ENCODE data around the gene UGCG.
"Not testable (repeated sequence)": the region's sequence is repeated elsewhere in the genome, so short reads cannot be mapped to it uniquely, and the experiment has no call there.

The UGCG gene

DNA sequence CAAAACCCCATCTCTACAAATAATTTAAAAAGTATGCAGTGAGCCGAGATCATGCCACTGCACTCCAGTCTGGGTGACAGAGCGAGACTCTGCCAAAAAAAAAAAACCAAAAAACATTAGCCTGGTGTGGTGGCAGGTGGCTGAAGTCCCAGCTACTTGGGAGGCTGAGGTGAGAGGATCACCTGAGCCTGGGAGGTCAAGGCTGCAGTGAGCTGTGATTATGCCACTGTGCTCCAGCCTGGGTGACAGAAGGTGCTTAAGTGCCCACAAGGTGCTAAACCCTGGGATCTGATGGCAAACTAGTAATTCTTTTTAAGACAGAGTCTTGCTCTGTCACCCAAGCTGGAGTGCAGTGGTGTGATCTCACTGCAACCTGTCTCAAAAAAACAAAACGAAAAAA is 5.7 kb upstream of the UGCG start:
- DNase-seq (ENCODE audit: low spot score), result not testable (repeated sequence)

GRCh38 chr9:111891910-111892499 is 4.6 kb upstream of the UGCG start:
- DNase-seq (ENCODE audit: low spot score), result no peak

DNA sequence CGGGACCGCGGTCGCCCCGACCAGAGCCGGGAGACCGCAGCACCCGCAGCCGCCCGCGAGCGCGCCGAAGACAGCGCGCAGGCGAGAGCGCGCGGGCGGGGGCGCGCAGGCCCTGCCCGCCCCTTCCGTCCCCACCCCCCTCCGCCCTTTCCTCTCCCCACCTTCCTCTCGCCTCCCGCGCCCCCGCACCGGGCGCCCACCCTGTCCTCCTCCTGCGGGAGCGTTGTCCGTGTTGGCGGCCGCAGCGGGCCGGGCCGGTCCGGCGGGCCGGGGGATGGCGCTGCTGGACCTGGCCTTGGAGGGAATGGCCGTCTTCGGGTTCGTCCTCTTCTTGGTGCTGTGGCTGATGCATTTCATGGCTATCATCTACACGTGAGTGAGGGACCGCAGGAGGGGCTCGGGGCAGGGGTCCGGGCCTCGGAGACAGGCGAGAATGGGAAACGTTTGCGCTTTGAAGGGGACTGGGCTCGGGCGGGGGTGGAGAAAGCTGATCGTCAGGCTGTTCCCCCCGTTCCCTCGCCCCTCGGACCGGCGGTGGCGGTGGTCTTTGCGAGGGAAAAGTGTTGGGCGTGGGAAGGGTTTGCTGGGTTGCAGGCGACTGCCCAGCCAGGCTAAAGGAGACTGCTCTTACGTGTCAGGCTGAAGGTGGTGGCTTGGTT is 457 bp downstream of the UGCG start:
- DNase-seq (ENCODE audit: low spot score), result no peak

DNA sequence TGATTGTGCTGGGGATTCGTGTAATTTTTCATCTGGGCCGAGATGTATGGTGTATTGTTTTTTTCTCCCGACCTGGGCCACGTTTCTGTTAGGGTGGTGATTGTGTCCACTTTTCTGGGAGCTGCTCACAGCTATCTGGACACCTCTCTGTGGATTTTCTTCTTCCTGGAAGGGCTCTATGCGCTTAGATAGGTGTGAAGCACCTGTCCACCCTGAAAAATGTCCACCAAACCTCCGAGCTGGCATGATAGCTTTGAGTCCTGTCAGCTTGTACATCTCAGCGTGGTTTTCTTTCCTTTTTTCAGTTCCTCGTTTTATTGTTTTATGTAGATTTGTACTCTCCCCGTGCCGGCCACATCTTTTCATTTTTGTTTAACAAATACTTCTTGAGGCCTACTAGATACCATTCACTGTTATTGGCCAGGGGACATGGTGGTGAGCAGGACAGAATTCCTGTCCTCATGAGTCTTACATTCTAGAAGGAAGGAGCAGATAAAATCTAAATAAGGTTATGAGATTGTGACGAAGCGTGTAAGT is 1.1 kb downstream of the UGCG start:
- DNase-seq (ENCODE audit: low spot score), result peak; percentile 80

DNA sequence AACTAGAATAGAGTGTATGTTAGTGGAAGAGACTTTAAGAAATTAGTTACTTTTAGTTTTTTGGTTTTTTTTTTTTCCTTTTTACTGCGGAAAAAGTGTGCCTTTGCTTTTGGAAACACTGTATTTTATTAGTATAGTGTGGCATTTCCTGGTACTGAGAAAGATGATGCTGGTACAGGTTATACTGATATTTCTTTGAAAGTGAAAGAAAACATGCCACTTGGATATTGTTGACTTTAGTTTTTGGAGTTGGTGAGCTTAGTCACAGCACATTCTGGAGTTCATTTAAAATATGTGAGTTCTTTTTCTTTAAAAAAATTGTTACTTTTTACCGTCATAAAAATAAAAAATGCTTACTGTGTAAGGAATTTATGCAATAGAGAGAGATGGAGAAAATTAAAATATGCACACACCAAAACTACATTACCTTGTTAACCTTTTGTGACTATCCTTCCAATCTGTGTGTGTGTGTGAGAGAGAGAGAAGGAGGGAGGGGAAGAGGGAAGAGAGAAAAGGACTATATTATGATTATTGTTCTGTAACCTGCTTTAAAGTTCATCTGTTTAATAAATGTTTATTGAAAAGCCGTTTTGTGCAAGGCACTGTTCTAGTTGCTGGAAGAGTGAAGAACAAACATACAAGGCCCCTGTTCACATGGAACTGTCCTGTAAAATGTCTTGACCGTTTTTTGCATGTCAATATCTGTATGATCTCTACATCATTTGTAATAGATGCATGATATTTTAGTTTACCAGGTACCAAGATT is 1.9 kb downstream of the UGCG start:
- peak; percentile 37 for DNase-seq (ENCODE audit: low spot score)

DNA sequence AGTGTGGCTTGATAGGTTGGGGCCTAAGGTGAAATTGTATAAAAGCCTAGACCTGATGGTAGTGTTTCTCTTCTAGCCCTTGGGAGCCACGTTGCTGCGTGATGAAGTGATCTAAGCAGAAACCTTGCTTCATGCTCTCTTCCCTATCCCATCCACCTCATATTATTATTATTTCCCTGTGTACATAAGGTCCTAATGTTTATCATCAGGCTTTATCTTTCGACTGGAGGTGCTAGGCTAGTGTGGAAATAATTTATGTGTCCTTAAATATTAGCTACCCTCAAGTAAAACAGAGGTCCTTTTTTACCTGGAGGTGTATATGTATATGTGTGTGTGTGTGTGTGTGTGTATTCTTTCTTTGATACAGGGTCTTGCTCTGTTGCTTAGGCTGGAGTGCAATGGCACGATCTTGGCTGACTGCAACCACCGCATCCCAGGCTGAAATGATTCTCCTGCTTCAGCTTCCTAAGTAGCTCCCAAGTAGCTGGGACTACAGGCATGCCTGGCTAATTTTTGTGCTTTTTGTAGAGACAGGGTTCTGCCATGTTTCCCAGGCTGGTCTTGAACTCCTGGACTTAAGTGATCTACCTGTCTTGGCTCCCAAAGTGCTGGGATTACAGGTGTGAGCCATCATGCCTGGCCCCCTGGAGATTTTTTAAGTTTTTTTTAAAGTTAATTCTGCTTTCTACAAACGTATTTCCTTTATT is 3.7 kb downstream of the UGCG start:
- no peak for DNase-seq (ENCODE audit: low spot score)

- DNase-seq (ENCODE audit: low spot score), result no peak
These were observed 4.4 kb downstream of the UGCG start for GRCh38 chr9:111900858-111901612.

GRCh38 chr9:111902391-111903139 is 6.0 kb downstream of the UGCG start:
- peak; percentile 17 for DNase-seq (ENCODE audit: low spot score)

DNA sequence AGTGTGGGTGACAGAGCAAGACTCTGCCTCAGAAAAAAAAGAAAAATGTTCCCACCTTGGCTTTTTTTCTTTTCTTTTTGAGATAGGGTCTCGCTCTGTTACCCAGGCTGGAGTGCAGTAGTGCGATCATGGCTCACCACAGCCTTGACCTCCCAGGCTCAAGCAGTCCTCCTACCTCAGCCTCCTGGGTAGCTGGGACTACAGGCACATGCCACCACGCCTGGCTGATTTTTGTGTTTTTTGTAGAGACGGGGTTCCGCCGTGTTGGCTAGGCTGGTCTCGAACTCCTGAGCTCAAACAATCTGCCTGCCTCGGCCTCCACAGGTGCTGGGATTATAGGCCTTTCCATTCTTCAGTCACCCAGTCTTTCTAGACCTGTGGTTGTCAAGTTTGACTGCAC is 6.9 kb downstream of the UGCG start:
- DNase-seq (ENCODE audit: low spot score), result not testable (repeated sequence)

DNA sequence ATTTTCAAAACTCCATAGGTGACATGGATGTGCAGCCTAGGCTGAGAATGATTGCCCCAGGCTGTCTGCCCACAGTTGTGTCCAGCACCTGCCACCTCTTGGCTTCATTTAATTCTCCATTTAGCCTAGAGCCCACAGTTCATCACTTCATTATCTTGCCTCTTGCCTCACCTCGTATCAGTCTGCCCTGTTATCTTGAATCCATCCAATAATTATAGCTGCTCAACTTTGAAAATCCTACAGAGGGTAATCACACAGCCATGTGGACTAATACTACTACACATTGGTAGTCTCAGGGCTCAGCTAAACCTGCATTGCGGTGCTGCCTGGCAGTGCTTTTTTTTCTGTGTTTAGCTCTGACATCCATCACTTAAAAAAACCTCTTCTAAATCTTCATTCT is 7.4 kb downstream of the UGCG start:
- DNase-seq (ENCODE audit: low spot score), result no peak

DNA sequence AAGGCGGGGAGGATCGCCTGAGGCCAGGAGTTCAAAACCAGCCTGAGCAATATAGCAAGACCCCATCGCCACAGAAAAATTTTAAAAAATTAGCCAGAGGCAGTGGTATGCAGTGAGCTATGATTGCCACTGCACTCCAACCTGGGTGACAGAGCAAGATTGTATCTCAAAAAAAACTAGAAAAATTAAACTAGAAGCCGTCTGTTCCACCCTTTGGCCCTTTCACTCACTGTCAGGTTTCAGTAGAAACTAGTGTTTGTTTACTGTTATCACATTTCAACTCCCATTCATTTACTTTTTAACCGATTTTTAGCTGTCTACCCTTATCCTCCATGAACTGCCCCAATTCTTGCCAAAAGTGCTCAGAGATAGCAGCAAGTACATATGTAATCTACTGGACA is 8.3 kb downstream of the UGCG start:
- no peak for DNase-seq (ENCODE audit: low spot score)

- DNase-seq (ENCODE audit: low spot score), result no peak
These were observed 10.5 kb downstream of the UGCG start for GRCh38 chr9:111907147-111907546.

DNA sequence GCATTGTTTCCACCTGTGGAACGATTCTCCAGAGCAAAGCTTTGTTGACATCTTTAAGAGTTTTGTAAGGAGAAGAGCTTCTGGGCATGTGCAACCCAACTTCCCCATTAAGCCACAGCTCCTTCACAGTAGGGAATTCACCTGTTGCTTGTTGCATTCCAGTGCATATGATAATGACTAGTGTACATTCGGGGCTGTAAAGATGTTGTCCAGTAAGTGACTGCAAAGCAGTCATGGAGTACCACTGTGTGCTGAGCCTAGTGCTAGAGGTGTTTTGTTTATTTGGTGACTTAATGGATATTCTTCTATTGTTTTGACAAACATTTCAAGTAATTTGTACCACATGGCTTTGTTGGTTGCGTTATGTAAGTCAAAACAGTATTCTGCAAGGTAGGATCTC is 12.8 kb downstream of the UGCG start:
- no peak for DNase-seq (ENCODE audit: low spot score)

GRCh38 chr9:111910428-111910827 is 13.8 kb downstream of the UGCG start:
- DNase-seq (ENCODE audit: low spot score), result no peak

DNA sequence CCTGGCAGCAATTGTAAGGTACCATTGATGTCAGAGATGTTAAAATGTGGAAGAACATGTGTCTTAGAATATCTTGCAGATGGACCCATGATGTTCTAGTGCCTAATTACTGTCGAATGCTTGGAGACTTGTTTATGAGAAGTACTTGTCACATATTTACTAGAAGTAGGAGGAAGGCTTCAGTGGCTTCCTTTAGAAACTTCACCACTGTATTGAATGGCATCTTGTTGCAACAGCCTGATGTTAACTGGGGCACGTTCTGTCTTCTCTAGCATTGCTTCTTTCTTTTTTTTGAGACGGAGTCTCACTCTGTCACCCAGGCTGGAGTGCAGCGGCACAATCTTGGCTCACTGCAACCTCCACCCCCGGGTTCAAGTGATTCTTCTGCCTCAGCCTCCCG is 16.5 kb downstream of the UGCG start:
- DNase-seq (ENCODE audit: low spot score), result no peak

DNA sequence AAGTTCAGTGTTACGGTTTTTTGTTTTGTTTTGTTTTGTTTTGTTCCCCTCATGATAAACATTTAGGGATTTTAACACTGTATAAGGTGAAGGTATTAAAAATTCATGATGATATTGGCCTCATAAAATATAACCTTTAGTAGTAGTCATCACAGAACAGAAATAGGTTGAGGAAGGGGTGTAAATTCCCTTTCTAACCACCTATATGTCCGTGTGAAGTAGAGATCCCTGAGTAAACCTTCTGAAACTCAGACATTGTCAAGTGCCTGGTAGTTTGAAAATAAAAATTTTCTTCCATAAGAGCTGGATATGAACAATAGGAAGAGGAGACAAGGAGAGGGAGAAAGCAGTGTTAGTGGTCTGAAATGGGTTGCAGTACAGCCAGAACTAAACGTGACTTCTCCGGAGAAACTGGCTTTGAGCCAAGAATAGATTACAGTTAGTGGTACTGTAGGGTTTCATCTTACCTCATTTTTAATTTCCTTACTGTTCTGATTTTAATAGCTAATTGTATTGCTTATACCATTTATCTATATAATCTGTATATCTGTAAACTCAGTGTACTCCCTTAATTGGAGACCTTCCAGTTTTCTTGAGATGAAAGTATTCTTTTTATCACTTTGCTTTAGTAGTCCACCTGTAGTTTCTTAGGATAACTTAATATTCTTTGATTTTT is 18.3 kb downstream of the UGCG start:
- DNase-seq (ENCODE audit: low spot score), result no peak

DNA sequence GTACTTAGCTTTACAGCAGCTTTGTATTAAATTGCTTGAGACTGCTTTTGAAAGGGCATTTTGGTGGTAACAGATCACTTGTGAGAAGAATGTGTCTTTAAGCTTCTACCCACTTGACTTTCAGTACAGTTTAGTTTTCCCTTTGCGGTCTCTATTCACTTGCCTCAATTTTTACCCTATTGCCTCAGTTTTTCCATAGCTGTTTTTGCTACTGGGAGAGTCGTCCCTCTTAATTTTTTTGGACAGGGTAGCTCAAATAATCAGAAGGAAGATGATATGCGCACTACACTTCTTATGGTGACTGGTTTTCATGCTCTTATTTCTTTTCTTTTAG is 18.8 kb downstream of the UGCG start:
- no peak for DNase-seq (ENCODE audit: low spot score)

- no peak for DNase-seq (ENCODE audit: low spot score)
These were observed 19.6 kb downstream of the UGCG start for GRCh38 chr9:111916234-111916645.

- no peak for DNase-seq (ENCODE audit: low spot score)
These were observed 20.6 kb downstream of the UGCG start for GRCh38 chr9:111917201-111917600.

DNA sequence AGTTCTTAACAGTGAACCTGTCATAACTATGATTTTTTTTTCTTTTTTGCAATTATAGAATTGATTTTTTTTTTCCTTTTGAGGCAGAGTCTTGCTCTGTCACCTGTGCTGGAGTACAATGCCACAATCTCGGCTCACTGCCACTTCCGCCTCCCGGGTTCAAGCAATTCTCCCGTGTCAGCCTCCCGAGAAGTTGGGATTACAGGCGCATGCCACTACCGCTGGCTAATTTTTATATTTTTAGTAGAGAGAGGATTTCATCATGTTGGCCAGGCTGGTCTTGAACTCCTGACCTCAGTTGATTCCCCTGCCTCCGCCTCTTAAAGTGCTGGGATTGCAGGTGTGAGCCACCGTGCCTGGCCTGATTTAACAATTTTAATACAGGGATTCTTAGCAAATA is 21.4 kb downstream of the UGCG start:
- DNase-seq (ENCODE audit: low spot score), result no peak

DNA sequence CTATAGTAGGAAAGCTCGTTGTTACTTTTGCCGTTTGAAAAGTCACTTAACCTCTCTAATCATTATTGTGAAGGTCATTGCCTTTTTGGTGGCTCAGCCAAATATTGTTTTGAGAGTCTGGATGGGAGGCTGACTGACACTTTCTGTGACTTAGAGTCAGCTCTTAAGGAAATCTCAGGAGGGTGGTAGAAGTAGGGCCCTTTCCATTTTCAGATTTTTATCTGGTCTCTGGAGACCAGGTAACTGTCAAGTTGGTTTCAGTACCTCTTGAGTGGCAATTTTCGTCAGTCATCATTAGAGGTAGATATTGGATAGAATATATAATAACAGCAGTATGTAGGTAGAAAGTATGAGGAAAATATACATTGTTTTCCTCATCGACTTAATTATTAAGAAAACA is 23.3 kb downstream of the UGCG start:
- DNase-seq (ENCODE audit: low spot score), result no peak
